Measurements from ENCODE around the gene PIGP.
"Not testable (repeated sequence)": the region's sequence is repeated elsewhere in the genome, so short reads cannot be mapped to it uniquely, and the experiment has no call there.

PIGP gene

DNA sequence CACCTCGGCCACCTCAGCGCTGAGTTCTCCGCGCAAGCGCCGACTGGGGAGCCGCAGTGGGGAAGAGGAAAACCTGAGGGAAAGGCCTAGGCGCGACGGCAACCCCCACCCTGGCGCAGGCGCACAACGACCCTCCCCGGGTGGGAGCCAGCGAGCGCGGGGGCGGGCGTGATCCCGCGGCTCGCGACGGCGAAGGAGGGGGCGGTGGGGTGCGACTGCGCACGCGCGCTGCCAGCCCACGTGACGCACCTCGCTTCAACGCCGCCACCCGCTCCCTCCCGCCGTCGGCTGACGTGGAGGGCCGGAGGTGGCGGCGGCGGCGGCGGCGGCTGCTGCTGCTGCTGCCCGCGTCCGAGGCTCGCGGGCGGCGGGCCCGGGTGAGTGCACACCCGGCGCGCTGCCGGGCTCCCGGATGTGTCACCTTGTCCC, at the start of gene PIGP, which contains the start of gene TTC3:
Gene PIGP, minus strand, starts transcription at position 84 of the 429 bp plus-strand sequence. CDS start 556 bp downstream, outside the sequence.
Gene TTC3, plus strand, starts transcription at position 267 of the 429 bp plus-strand sequence. CDS start 14,004 bp downstream, outside the sequence.
- peak; percentile 84 to 97 for DNase-seq

DNA sequence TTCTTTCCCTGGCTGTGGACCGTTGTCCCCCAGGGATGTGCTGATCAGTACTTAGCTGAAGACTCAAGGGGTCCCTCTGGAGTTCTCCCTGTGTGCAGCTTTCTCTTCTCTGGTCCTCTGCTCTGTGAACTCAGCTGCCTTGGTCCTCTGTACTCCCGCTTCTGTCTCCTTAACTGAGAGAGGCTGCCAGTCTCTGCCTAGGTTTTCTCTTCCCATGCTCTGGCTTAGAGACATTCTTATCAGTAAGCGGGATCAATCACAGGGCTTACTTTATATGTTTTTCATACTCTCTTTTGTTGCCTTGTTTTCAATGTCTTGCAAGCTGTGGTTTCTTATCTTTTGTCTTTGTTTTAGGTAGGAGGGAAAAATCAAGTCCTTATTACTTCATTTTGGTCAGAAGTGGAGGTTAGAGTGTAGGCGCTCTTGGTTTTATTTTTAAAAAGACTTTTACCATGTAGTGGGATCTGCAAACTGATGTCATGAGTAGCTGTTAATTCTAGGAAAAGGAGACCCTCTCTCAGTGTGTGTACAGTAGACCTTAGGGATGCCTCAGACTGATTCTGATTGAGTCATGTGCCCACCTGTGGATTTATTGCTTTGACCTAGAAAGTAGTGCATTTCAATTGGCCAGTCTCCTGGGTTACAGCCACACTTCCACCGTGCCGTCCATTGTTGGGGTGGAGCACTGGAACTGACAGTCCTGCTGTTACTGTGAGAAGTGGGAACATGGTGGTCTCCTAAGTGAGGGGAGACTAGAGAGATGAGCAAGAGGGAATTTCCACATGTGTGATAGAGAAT, 46.7 kb upstream of the PIGP start:
- no peak for DNase-seq

DNA sequence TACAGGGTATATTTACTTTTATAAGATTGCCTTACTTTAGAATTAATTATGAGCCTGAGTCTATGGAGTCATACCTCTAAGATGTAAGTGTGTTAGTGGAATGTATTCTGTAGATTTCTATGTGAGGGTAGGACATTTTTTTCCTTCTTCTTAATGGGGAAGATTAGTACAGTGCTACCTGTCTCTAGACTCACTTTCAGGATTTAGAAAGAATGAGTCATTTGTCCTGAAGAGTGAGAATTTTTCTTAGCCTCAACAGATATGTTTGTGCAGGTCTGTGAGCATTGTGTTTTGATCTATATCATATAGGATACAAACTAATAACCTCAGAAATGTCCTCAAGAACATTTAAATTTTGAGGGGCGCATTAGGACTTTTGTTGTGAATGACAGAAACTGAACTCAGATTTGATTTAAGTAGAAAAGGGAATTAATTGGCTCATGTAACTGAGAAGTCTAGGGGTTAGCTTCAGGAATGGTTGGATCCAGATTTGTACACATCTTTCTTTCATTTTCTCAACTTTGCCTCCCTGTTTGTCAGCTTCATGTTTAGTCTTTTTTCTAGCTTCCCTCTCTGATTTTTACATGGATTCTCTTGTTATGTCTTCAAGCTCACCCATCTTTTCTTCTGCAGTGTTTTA, 45.4 kb upstream of the PIGP start:
- no peak for DNase-seq

DNA sequence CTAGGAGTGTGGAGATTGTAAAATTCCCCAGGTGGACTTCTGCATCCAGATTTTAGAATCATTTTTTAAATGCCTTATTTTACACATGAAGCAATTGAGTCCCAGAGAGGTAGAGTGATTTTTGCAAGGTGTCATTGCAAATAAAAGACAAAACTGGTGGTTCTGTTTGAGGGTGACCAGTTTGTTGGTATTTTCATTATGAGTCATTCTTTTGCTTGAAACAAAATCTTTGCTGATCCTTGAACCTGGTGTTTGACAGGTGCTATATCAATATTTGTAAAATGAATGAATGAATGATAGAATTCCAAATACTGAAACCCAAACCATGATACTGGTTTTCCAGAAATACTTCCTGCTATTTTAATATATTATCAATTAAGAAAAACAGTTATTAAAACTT, 44.3 kb upstream of the PIGP start:
- no peak for DNase-seq

DNA sequence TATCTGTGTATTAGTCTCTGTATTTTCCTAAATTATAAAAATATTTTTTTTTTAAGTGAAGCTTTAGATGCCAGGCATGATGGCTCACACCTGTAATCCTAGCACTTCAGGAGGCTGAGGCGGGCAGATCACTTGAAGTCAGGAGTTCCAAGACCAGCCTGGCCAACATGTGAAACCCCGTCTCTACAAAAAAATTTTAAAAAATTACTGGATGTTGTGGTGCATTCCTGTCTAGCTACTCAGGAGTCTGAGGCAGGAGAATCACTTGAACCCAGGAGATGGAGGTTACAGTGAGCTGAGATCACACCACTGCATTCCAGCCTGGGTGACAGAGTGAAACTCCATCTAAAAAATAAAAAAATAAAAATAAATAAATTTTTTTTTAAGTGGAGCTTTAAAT, 43.6 kb upstream of the PIGP start:
- not testable (repeated sequence) for DNase-seq

DNA sequence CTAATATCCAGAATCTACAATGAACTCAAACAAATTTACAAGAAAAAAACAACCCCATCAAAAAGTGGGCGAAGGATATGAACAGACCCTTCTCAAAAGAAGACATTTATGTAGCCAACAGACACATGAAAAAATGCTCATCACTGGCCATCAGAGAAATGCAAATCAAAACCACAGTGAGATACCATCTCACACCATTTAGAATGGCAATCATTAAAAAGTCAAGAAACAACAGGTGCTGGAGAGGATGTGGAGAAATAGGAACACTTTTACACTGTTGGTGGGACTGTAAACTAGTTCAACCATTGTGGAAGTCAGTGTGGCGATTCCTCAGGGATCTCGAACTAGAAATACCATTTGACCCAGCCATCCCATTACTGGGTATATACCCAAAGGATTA, 41.4 kb upstream of the PIGP start:
- DNase-seq, result not testable (repeated sequence)

DNA sequence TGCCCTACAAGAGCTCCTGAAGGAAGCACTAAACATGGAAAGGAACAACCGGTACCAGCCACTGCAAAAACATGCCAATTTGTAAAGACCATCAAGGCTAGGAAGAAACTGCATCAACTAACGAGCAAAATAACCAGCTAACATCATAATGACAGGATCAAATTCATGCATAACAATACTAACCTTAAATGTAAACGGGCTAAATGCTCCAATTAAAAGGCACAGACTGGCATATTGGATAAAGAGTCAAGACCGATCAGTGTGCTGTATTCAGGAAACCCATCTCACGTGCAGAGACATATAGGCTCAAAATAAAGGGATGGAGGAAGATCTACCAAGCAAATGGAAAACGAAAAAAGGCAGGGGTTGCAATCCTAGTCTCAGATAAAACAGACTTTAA, 38.2 kb upstream of the PIGP start:
- DNase-seq, result not testable (repeated sequence)

DNA sequence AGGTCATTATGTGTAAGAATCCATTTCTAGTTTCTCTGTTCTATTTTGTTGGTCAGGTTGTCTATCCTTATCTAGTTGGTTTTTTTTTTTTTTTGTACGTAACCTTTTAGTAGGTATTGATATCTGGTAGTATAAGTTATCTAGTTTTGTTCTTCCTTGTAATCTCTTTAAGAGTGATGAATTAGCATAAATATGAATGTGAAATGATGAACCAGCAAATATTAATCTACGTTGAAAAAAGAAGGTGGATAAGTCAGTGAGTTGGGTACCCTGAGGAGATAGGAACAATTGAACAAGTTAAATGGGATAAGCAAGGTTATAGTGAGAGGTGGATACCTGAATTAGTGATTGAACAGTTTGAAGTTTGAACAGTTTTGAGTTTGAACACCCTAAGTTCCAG, 34.1 kb upstream of the PIGP start:
- no peak for DNase-seq

DNA sequence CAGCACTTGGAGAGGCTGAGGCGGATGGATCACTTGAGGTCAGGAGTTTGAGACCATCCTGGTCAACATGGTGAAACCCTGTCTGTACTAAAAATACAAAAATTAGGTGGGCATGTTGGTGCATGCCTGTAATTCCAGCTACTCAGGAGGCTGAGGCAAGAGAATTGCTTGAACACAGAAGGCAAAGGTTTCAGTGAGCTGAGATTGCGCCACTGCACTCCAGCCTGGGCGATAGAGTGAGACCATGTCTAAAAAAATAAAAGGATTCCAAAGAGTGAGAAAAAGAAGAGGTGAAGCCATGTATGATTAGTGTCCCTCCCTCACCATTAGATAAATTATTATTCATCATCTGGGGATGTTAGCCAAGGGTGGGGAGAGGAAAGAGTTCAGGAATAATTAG, 29.9 kb upstream of the PIGP start:
- DNase-seq, result not testable (repeated sequence)

DNA sequence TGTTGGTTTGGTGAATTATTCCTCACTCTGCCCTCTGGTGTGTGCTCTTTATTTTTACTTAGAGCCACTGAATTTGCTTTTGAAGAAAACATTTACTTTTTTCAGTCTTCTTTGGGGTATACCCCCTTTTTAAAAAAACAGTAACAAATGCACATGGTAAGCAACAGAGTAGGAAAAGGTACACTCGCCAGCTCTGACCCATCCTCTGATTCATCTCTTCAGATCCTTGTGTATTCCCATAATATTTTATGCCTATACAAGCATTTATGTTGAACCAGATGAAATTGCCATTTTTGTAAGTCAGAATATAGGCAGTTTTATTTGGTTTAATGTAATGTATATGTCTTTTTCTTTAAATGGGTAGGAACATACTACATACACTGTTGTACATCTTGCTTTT, 28.5 kb upstream of the PIGP start:
- DNase-seq, result no peak

DNA sequence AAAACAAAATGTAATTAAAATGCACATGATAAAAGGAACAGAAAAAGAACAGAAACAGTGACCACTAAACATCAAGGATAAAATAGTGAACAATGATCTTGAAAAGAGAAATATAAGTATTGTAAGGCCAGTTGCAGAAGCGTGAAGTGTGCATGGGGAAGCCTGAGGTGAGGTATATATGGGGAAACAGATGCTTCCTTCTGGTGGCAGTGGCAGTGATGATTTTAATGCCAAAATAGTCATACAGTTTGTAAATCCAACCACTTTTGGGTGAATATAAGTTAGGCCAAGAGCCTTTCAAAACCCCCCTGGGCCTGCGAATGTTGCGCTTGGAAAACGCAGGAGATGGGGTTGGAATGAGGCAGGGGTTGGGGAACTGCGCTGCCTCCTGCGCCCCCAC, 27.4 kb upstream of the PIGP start:
- no peak for DNase-seq

DNA sequence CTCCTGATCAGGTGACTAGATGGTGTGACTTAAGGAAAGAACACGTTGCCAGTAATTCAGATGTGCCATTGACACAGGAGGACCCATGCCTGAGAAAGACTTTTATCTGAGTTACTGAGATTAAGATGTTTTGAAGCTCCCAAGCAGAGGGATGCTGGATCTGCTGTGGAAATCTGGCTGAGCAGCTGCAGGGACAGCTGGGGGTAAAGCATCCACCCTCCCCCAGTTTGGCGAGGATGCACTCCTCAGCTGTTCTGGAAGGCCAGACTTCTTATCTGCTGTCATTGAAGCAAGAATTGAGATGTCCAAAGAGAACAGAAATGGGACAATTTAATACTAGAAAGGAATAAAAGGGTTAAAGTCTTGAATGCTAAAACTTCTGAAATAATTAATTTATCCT, 25.9 kb upstream of the PIGP start:
- DNase-seq, result no peak

DNA sequence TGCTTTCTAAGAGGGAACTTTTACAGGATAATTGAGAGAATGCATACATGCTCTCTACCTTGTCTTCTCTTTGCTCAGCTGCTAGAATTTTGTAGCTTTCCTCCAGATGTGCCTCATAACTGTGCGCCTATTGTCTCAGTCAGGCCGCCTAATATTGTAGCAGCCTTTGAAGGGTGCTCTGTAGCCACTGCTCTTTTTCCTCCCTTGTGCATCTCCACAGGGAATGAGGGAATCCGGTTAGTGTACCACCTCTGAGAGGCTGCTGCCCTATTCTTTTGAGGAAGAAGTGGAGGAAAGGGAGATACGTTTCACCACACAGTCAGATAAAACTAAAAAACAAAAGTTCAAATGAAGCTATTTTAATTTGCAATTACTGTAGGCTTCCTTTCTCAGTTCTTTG, 22.9 kb upstream of the PIGP start:
- no peak for DNase-seq

DNA sequence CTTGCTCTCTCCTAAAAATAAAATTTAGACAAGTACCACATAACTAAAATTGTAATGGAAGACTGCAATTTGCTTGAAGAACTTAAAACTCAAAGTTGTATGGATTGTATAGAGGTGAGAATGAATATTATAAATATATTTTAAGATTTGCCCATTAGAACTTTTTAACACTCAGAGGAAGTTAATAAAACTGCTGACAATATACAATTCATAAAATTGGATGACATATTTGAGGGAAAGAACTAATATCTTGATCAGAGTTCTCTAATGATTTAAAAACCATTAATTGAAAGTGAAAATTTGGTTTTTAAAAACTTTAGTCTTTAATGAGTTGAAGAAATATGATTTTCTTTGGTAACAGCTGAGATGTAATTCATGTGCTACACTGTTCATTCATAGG, 21.1 kb upstream of the PIGP start:
- no peak for DNase-seq

DNA sequence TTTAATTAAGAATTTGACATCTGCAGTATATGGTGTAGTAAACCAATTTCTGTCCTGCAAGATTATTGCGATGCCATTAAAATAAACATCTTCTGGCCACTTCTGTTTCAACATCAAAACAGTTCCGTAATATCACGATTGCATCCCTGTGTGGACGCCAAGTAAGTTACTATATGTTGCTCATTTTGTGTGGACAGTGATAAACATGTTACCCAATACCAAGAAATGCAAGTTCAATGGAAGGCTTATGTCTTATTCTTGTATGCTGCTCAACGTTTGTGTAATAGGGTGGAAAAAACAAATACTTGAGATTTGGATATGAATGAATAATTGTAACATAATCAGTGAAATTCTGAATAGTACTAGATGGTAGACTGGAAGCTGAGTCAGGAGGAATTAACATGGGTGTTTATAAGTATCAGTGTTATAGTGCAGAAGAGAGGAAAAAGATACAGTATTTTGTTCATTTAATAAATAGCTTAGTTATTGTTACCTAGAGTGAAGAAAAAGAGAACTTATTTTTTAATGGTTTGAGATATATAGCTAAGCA, 15.4 kb upstream of the PIGP start:
- no peak for DNase-seq

DNA sequence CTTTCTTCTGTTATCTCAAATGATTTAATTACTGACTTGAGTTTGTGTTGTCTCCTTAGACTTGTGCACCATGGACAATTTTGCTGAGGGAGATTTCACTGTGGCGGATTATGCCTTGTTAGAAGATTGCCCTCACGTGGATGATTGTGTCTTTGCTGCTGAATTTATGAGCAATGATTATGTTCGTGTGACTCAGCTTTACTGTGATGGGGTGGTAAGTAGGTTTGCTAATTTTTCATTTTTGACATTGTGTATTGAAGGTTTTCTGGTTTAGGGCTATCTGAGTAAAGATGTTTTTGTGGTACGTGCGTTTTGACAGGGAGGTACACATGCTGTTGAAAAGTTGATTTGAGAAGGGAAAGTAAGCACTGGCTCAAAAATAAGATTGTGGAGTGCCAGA, 14.3 kb upstream of the PIGP start:
- peak in 1 of 2 experiments; percentile 43 for DNase-seq

DNA sequence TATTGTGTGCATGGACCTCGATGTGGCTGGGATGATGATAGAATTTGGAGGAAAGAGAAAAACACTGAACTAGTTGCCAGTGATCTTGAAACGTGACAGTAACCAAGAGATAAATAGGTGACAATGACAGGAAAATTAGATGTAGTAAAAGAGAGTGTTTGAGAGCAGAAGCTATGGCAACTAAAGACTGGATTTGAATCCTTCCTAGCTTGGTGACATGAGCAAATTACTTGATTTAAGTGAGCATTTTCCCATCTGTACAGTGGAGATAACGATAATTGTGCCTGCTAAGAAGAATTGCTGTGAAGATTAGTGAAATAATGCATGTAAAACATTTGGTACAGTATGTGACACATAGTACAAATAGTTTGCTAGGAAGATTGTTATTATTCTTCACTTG, 12.9 kb upstream of the PIGP start:
- no peak for DNase-seq

DNA sequence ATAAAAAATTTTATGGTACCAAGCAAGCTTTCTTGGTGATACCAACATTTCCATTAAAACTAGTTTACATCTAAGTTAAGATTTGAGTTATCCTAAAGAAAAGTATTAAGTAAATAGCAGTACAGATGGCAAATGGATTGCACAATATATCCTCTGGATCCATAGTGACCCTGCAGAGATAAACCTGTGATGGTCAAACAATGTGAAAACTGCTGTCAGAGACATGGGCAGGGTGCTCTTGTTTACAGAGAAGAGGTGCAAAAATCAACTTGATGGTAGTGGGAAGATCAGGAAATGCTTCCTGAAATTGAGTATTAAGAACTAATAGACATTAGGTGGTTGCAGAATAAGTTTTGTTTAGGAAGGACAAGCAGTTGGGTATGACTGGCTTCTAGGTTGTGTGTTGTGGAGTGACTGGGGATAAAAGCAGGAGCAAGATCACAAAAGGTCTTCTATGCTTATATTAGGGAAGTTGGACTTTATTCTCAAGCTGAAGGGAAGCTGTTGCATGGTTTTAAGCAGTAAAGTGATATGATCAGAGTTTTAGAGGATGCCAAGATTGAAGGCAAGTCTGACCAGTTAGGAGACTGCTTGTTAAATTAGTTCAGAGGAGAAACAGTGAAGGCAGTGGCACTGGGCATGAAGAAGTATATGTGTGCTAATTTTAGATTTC, 10.1 kb upstream of the PIGP start:
- DNase-seq, result no peak

DNA sequence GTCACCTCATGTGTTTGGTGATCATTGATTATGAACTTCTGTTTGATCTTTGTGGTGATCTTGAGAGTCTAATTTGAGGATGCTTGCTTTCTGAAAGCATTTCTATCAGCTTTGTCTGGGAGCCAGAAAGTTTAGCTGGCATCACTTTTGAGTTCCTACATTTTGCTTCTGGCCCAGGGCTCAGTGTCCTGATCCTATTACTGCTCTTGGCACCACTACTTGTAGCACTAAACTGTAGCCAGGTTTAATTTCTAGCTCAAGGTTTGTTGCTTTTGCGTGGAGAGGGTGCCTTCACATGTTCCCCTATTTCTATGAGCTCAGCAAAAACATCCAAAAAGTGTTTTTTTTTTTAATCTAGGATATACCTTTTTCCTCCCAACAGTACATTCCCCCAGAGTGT, 9.5 kb upstream of the PIGP start:
- DNase-seq, result no peak

DNA sequence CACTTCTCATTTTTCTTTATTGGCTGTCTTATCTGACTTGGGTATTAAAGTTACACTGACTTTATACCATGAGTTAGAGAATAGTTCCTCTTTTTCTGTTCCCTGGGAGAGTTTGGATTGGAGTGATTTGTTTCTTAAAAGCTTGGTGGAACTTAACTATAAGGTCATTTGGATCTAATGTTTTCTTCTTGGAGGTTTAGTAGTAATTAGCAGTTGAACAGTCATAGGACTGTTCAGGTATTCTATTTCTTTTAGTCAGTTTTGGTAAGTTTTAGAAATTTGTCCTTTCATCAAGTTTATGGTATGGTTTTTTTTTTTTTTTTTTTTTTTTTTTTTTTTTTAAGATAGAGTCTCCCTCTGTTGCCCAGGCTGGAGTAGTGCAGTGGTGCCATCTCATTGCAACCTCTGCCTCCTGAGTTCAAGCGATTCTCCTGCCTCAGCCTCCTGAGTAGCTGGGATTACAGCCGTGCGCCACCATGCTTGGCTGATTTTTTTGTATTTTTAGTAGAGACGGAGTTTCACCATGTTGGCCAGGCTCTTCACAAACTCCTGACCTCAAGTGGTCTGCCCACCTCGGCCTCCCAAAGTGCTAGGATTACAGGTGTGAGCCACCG, 6.4 kb upstream of the PIGP start:
- no peak for DNase-seq

DNA sequence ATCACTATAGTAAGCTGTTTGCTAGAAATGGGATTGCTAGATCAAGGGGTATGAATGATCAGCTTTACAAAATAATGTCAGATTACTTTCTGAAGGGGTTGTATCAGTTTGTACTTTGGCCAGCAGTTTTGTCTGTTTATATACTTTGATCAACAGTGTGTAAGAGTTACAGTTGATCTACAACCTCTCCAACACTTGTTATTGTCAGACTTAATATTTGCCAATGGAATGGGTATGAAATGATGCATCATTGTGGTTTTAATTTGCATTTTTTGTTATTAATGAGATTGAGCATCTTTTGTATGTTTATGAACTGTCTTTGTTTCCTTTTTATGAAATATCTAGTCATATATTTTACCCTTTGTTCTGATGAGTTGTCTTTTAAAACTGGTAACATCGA, 4.5 kb upstream of the PIGP start:
- no peak for DNase-seq

DNA sequence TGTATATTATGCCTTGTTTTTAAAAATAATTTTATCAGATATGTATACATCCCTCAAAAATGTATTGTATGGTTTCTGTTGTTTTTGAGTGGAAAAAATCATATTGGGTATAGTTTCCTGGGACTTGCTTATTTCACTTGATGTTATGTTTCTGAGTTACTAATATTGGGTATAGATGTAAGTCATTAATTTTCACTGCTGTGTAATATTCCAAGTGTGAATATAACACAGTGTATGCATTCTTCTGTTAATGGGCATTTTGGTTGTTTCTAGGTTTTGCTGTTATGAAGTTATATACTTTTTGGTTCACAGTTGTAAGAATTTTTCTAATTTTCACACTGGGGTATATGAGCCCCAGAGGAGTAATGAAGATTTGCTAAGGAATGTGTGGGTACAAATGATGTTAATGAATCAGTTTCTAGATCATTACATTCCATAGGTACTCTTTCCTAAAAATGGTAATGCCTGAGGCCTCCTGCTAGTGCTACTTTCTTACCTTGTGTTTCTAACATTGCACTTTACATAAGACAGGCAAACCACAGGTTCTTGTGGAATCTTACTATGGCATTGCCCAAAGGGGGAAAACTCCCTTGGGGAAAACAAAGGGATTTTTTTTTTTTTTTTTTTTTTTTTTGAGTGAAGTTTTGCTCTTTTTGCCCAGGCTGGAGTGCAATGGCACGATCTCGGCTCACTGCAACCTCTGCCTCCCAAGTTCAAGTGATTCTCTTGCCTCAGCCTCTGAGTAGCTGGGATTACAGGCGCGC, 3.4 kb upstream of the PIGP start:
- DNase-seq, result no peak

Data from NCI-H526 (cell line).